ENCODE results near the gene MYO7A.

Gene MYO7A

DNA sequence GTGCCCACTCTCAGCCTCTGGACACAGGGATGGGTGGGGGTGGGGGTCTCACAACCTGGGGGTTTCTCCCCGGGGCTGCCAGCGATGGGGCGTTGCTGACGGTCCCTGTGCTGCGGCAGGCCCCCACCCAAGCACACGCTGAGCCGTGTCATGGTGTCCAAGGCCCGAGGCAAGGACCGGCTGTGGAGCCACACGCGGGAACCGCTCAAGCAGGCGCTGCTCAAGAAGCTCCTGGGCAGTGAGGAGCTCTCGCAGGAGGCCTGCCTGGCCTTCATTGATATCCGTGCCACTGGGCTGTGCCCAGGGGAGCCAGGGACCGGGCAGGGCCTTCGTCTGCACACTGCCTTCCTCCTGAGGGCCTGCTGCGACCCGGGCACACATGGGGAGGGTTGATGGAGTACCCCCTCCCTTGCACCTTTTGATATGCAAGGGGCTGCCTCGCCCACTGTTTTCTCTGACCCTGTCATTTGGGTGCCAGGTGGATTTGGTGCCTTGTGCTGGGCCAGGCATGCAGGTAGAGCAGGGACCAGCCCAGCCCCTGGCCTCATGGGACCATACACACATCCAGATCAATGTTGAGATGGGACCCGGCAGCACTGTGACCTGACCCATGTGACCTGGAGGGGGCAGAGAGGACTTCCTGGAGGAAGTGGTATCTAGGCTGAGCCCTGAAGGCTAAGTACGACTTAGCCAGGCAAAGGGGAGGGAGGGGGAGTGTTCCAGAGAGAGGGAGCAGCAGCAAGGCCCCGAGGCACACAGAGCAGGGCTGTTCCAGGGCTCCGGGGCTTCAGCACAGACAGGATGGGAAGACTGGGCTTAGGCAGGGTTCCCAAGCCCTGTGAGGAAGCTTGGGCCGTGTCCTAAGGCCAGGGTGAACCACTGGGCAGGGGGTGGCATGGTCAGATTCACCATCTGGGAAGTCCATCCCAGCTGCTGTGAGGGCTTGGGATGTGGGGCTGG is 75.2 kb downstream of the MYO7A start:
- no peak for DNase-seq

DNA sequence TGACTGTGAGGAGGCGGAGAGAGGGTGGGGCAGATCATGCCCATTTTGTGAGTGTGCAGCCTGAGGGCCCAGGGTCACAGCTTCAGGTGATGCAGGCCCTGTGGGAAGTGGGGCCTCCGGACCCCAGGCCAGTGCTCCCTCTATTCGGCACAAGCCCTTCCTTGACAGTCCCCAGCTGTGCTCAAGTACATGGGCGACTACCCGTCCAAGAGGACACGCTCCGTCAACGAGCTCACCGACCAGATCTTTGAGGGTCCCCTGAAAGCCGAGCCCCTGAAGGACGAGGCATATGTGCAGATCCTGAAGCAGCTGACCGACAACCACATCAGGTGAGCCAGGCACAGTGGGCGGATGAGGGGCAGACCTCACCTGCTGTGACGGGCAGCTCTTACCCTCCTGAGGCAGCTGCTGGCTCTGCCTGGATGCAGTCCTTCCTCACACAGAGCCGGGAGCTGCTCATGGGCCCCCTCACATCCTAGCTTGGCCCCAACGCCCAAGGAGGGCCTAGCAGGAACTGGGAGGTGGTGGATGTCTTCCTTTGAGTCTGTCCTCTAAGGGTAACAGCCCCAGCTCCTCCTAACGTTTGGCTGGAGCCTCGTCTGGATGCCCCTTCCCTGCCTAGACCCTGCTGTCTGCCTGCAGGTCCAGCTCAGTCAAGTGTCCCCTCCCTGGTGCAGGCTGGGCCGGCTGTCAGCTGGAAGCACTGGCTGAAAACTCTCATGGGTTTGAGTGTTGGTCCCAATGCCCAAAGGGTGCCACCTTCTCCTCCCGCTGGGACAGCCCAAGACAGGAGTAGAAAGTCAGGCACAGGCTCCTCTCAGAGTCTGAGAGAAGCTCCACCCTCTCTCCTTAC is 76.1 kb downstream of the MYO7A start:
- no peak for DNase-seq

DNA sequence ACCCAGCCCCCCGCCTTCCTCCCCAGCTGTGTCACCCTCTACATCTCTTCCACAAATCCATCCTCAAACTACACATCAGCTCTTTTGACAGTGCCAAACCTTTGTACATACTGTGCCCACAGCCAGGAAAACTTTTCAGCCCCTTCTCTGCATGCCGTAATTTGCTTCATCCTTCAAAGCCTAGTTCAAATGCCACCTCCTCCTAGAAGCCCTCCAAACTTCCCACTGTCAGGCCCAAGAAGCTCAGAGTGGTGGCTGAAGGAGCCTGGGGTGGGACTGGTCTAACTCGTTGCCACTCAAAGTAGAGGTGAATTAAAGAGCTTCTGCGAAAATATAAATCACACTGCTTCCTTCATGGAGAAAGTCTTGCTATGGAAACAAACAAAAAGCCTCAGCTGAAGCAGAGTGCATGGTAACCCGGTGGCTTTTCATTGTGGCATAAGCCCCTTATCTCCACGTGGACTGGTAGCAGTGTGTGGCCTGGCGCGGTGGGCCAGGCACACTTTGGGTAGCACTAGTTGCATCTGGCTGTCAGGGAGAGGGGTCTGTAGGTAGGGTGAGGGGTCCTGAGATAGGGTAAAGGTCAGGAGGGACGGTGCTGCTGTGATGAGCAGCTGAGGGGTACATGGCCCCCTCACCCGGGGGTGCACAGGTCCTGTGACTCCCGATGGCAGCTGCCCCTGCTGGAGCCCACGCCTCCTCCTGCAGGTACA is 76.9 kb downstream of the MYO7A start:
- DNase-seq, result no peak

DNA sequence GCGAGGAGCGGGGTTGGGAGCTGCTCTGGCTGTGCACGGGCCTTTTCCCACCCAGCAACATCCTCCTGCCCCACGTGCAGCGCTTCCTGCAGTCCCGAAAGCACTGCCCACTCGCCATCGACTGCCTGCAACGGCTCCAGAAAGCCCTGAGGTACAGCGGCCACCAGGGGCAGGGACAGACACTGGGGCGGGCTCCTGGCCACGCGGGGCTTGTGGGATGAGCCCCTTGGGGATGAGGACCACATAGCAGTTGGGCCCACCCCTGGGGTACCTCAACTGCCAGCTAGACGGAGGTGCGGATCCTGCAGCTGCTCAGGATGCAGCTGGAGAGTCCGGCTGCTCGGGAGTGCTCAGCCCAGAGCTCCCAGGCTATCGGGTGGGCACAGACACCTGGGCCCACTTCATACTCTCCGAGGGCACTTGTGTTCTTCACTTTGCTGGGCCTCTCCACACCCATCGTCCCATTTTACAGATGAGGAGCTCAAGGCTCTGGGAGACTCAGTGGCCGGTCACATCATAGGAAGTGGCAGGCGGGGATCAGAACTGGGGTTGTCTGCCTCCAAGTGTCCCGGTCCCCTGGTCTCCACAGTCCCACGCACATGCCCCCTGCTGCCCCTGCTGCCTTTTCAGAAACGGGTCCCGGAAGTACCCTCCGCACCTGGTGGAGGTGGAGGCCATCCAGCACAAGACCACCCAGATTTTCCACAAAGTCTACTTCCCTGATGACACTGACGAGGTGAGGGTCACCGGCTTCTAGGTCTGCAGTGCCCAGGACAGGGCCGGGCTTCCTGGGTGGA is 77.6 kb downstream of the MYO7A start:
- no peak for DNase-seq

DNA sequence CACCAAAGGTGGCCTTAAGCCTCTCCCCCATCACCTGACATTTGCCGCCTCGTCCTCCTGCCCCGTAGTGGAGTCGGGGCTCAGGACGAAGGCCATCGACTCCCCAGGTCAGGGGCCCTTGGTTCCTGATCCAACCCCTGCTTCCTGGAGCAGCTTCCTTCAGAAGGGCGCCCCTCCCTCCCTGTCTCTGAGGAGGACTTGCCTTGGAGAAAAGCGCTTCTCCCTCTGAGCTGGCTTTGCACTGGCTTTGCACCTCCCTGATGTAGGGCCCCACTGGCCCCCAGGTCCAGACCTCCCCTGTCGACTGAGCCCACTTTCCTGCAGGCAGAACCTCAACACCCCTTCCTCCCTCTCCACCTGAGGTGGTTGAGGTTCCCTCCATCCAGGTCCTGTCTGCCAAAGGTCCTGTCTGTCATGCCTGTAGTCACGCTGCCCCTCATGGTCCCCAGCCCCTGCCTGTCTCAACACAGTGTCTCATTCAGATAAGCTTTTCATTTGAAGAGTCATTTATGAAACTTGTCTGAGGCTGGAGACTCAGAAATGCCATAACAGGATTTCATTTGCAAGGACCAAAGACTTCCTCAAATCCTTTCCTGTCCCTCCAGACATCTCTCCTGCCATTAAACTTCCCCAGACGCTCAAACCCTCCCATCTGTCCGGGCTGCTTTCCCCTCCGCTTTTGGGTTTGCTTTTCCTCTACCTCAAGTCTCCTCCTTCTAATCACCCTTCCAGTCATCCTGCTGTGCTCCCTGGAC is 78.4 kb downstream of the MYO7A start:
- DNase-seq, result no peak

DNA sequence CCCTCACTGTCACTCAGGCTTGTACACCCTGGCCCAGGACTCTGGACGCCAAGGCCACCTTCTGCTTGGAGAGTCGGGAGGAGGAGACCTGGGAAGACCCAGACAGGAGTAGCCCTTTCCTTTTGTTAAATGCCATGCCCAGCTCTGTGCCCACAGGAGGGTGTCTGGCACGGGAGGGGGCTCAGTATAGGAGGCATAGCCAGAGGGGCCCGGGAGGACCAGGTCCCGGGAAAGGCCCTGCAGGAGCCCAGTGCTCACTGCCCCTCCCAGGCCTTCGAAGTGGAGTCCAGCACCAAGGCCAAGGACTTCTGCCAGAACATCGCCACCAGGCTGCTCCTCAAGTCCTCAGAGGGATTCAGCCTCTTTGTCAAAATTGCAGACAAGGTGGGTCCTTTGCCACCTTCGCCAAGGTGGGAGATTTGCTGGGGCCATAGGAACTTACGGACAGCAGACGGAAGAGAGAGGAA is 79.0 kb downstream of the MYO7A start:
- no peak for DNase-seq

DNA sequence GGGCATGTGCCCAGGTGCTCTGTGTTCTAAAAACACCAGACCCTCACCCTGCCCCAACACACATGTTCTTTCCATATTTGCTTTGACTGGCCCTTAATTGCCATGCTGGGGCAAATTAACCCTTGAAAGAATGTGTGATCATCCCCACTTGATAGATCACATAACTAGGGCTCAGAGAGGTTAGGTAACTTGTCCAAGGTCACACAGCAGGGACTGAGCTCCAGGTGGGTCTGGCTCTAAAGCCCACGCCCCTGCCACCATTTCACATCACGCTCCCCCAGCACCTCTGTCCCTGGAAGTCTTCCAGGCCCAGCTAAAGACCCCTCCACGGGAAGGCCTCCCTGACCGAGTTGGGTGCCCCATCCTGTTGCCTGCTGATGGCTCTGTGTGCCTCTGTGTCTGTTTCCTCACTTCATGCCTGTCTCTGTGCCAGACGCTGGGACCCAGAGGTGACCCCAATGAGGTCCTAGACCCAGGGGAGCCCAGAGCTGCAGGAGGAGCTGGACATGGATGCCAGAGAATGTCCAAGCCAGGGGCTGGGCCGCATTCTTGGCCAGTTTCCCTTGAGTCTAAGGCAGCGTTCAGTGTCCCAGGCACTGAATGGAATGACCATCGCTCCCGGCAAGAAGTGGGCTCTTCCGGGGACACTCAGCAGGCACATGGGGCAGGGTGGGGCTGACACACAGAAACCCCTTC is 79.7 kb downstream of the MYO7A start:
- no peak for DNase-seq

DNA sequence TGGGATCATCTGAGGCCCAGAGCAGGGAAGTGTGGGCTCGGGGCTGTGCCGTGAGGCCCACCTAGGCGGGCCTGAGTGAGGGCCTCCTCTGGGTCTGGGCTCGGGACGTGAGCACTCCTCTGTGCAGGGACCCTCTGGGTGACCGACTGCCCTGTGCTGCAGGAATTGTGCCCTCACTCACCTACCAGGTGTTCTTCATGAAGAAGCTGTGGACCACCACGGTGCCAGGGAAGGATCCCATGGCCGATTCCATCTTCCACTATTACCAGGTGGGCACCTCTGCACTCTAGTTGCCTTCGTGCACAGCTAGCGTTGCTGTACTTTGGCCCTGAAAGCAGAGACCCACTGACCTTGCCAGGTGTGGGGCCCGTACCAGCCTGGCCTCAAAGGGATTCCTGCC is 80.5 kb downstream of the MYO7A start:
- no peak for DNase-seq

DNA sequence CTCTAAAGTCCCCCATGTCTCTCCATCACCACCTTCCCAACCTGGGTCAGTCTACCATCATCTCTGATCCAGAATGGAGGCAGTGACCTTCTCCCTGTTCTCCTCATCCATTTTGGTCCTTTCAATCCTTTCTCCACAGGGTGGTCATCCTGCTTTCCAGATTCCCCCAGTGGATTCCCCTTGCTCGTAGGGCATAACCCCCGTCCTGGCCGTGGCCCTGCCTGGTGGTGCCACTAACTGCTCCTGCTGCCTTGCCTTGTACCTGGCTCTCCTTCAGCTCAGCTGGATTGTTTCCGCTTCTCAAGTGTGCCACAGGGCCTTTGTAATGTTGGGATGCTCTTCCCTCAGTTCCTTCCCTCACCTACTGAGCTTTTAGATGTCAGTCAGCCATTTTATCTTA is 81.6 kb downstream of the MYO7A start:
- DNase-seq, result no peak

DNA sequence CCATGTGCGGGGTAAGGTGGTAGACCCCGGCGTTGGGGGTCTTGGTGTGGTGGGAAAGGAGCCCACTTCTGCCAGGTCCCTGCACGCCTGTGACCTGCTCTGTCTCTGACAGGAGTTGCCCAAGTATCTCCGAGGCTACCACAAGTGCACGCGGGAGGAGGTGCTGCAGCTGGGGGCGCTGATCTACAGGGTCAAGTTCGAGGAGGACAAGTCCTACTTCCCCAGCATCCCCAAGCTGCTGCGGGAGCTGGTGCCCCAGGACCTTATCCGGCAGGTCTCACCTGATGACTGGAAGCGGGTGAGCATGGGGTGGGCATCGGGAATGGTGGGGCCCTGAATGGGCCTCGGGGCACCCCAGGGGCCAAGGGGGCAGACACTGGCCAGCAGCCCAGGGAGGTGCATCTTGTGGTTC is 83.0 kb downstream of the MYO7A start:
- no peak for DNase-seq

DNA sequence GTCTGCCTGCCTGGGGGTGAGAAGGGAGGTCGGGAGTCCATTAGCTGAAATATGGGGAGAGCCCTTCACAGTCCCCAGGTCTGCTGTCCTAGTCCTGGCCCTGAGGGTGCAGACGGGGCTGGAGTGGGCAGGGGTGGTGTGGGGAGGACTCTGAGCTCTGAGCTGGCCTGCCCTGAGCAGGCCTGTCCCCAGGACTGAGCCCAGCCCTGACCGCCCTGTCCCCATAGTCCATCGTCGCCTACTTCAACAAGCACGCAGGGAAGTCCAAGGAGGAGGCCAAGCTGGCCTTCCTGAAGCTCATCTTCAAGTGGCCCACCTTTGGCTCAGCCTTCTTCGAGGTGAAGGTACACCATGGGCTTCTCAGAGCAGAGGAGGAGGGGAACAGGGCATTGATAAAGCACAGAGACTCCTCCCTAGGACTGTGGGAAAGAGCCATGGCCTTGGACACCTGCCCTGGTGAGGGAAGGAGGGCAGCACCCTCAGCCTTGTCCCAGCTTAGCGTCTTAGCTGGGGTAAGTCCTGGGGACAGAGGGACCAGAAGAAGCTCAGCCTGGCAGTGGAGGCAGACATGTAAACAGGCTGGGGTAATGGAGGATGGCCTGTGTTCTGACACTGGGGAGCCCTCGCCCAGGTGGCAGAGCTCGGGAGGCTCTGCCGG is 83.7 kb downstream of the MYO7A start:
- no peak for DNase-seq

DNA sequence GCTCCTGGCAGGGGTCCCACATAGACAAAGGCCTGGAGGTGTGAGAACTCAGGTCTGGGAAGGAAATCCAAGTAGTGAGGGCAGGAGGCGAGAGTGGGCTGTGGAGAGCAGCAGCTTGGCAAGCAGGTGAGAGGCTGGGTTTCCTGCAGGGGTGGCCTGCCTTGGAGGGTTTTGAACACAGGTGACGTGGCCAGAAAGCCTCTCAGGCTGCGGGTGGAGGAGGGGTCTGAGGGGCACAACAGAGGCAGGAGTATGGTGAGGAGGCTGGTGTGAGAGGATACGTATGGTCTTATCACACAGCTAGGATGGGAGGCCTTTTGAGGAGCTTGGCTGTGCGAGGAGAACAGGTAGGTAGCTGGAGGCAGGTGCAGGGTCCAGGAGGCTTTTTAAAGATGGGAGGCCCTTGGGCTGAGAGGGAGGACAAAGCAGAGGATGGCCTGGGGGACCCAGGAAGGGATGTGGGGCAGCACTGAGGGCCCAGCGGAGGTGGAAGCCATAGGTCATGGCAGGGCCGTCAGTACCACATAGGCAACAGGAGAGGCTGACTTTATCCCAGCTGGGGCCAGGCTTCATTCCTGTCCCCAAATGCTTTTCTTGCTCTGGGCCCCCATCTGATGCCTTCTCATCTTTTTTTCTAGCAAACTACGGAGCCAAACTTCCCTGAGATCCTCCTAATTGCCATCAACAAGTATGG is 84.4 kb downstream of the MYO7A start:
- DNase-seq, result no peak

DNA sequence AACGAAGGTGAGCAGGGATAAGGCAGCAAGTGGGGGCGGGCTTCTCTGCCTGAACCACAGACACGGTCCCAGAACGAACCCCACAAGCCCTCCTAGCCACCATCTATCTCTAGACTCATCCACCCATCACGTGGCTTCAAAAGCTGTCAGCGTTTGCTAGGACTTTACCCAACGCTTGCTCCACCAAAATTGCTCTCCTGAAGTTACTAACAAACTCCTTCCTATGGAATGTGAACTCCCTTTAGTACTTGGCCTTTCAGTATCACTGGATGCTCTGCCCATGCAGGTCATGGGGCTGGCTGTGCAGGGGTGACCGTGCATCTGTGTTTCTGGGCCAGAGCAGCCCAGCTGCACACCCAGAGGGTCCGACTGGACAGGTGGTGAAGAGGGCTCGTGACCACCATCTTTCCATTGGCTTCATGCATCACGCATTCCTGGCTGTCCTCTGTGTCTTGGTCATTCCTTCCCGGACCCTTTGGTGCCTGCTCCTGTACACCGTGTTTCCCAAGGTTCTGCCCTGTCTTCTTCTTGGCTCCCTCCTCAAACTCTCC is 85.1 kb downstream of the MYO7A start:
- DNase-seq, result no peak

DNA sequence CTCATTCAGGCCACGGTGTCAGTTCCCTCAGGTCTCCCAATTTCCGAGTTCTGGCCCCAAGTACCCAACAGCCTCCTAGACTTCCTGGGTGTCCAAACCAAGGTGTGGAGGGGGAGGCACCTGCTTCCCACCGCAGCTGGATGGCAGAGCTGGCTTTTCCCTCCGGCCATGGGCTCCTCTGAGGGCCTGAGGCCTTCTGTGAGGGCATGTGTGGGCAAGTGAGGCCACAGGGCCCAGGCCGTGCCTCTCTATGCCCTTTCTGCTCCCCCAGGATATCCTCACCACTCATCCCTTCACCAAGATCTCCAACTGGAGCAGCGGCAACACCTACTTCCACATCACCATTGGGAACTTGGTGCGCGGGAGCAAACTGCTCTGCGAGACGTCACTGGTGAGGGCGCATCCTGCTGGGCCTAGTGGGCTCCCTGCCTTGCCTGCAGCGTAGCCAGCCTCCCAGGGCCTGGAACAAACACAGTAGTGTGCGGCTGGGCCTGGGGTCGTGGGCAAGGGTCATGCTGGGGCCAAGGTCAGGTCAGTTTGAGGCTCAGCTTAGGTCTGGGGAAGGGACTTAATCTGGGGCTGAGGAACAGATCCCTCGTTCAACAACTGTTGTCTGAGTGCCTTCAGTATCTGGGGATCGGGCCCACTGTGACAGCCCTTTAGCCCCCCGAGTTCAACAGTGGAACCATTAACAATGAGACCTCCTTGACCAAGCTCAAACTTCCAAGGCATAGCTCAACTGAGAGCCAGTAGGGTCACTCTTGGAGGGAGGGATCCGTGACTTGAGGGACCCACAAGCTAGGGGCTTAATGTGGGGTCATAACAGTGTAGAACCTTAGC is 85.8 kb downstream of the MYO7A start:
- DNase-seq, result no peak

DNA sequence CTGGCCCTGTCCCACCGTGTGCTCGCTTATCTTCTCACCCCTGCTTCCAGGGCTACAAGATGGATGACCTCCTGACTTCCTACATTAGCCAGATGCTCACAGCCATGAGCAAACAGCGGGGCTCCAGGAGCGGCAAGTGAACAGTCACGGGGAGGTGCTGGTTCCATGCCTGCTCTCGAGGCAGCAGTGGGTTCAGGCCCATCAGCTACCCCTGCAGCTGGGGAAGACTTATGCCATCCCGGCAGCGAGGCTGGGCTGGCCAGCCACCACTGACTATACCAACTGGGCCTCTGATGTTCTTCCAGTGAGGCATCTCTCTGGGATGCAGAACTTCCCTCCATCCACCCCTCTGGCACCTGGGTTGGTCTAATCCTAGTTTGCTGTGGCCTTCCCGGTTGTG is 86.5 kb downstream of the MYO7A start:
- DNase-seq, result no peak

DNA sequence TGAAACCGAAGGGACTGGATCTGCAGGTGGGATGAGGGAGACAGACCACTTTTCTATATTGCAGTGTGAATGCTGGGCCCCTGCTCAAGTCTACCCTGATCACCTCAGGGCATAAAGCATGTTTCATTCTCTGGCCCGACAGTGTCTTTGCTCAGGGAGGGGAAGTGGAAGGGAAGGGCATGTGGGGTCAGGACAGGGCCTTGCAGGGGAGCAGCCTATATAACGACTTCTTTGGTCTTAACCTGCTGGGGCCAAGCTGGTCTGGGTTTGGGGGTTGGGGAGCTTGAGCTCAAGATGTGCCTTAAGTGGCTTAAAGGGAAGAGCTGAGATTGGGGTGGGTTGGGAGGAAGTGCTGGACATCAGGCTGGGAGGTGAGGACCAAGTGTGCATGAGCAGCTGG is 87.1 kb downstream of the MYO7A start:
- DNase-seq, result no peak

DNA sequence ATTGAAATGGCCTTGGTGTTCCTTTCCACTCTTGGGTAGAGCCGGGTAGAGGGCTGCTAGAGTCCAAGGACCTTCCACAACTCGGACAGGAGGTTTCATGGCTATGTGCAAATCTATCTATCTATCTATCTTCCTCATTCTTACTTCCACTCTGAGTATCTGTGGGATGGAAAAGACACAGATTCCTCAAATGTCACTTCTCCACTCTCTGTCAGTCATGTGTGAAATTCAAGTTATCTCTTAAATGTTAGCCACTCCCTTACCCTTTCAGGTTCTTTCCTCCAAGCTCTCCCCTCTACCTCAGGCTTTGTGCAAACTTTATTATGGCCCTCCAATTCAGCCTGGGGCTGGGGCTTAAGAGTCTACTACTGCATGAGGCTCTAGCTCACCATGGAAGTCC is 89.1 kb downstream of the MYO7A start:
- no peak for DNase-seq

DNA sequence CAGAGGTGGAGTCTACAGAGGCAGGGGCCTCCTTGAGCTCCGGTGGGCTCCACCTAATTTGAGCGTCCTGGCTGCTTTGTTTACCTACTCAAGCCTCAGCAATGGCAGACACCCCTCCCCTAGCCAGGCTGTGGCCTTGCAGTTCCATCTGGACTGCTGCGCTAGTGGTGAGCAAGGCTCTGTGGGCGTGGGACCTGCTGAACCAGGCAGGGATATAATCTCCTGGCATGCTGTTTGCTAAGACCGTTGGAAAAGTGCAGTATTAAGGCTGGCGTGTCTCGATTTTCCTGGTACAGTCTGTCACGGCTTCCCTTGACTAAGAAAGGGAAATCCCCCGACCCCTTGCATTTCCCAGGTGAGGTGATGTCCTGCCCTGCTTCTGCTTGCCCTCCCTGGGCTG is 95.8 kb downstream of the MYO7A start:
- DNase-seq, result no peak
